GM18507 (cell line): ENCODE measurements around the gene IPO5.
"Not testable (repeated sequence)": the region's sequence is repeated elsewhere in the genome, so short reads cannot be mapped to it uniquely, and the experiment has no call there.

Experiments used
- DNase-seq: peaks from one replicate; pipeline ENCODE4 v3.0.0; 2011; ENCODE audit warnings: low read depth; ENCODE audit not compliant: insufficient read length; ENCODE audit errors: extremely low spot score
- FAIRE-seq: peaks from 2 replicates; lab custom pipeline; 2011; peaks lifted over from hg19 to GRCh38; lab: Jason Lieb, UNC

IPO5 gene

GRCh38 chr13:97946951-97947588 is 6.4 kb upstream of the IPO5 start:
- no peak for DNase-seq
- FAIRE-seq = no peak

GRCh38 chr13:97948041-97948440 is 5.4 kb upstream of the IPO5 start:
- FAIRE-seq = no peak

GRCh38 chr13:97949316-97949715 is 4.2 kb upstream of the IPO5 start:
- not testable (repeated sequence) for DNase-seq, FAIRE-seq

More at GRCh38 chr13:97948041-97948440, 5.4 kb upstream of the IPO5 start:
- no peak for DNase-seq

GRCh38 chr13:97951376-97951775 is 2.1 kb upstream of the IPO5 start:
- FAIRE-seq = no peak
- DNase-seq = no peak

- DNase-seq, FAIRE-seq: not testable (repeated sequence)
Measured at GRCh38 chr13:97952831-97953230, 644 bp upstream of the IPO5 start.

GRCh38 chr13:97961340-97961739 is 7.9 kb downstream of the IPO5 start:
- FAIRE-seq = no peak

GRCh38 chr13:97962887-97963286 is 9.4 kb downstream of the IPO5 start:
- no peak for DNase-seq
- no peak for FAIRE-seq

More at GRCh38 chr13:97961340-97961739, 7.9 kb downstream of the IPO5 start:
- no peak for DNase-seq

- FAIRE-seq = no peak
Measured at GRCh38 chr13:97967226-97967625, 13.8 kb downstream of the IPO5 start.

GRCh38 chr13:97967948-97968347 is 14.5 kb downstream of the IPO5 start:
- no peak for DNase-seq
- FAIRE-seq = no peak

More at GRCh38 chr13:97967226-97967625, 13.8 kb downstream of the IPO5 start:
- no peak for DNase-seq

- no peak for FAIRE-seq
- no peak for DNase-seq
Measured at GRCh38 chr13:97971519-97971918, 18.0 kb downstream of the IPO5 start.

- no peak for FAIRE-seq
Measured at GRCh38 chr13:97974773-97975172, 21.3 kb downstream of the IPO5 start.

GRCh38 chr13:97975280-97975847 is 21.9 kb downstream of the IPO5 start:
- no peak for FAIRE-seq
- DNase-seq = no peak

More at GRCh38 chr13:97974773-97975172, 21.3 kb downstream of the IPO5 start:
- DNase-seq = no peak

GRCh38 chr13:97975848-97976609 is 22.6 kb downstream of the IPO5 start:
- DNase-seq = peak; percentile 94
- peak; percentile 89 for FAIRE-seq

- FAIRE-seq = peak; percentile 69
- DNase-seq = no peak
Measured at GRCh38 chr13:97976610-97977521, 23.4 kb downstream of the IPO5 start.

GRCh38 chr13:97977982-97978381 is 24.5 kb downstream of the IPO5 start:
- no peak for DNase-seq
- no peak for FAIRE-seq

- peak; percentile 12 for FAIRE-seq
- DNase-seq = no peak
Measured at GRCh38 chr13:97978651-97979050, 25.2 kb downstream of the IPO5 start.

GRCh38 chr13:97979051-97979450 is 25.6 kb downstream of the IPO5 start:
- FAIRE-seq (no peak), DNase-seq (no peak)

- DNase-seq (no peak), FAIRE-seq (no peak)
Measured at GRCh38 chr13:97979556-97979955, 26.1 kb downstream of the IPO5 start.

- FAIRE-seq (peak; percentile 44), DNase-seq (no peak)
Measured at GRCh38 chr13:97982286-97982685, 28.8 kb downstream of the IPO5 start.

GRCh38 chr13:97986835-97987234 is 33.4 kb downstream of the IPO5 start:
- peak; percentile 85 for FAIRE-seq
- no peak for DNase-seq
